Spleen (tissue), 7 donors: ENCODE results near the gene FDX2.

Experiments used
- POLR2A ChIP-seq, 3 donors: fragments of 450-650 bp; IDR thresholded peaks; one replicate each; pipeline ENCODE4 v1.5.1; 2017; ENCODE audit warnings: antibody characterized with exemption in 3 of 3, mild to moderate bottlenecking in 1 of 3
- POLR2AphosphoS5 ChIP-seq, 3 donors: sonication (generic); formaldehyde crosslinking; IDR thresholded peaks; one replicate each; pipeline ENCODE4 v1.5.1; 2017; ENCODE audit warnings: antibody characterized with exemption in 3 of 3
- TF ChIP-seq, protein P1 (sequence below), 11 experiments: fragments of 200-600 bp in 7 of 11; fragments of 450-650 bp in 4 of 11; sonication (generic) in 4 of 11; IDR thresholded peaks in 8 of 11; conservative IDR thresholded peaks in 3 of 11; 1 replicate in 7 of 11; 2 replicates in 4 of 11; pipeline versions ENCODE4 v1.4.0 to v1.8.0; 2016 to 2021; ENCODE audit warnings: antibody characterized with exemption in 11 of 11, inconsistent platforms in 4 of 11, mild to moderate bottlenecking in 1 of 11
- donor health status: DM: no; HTN: no; CAD: no; lungs with moderate emphysema.
- donor health status: DM: no; HTN: no; CAD: no.
- donor health status: DM: no; HTN: no; CAD: no.

DNA sequence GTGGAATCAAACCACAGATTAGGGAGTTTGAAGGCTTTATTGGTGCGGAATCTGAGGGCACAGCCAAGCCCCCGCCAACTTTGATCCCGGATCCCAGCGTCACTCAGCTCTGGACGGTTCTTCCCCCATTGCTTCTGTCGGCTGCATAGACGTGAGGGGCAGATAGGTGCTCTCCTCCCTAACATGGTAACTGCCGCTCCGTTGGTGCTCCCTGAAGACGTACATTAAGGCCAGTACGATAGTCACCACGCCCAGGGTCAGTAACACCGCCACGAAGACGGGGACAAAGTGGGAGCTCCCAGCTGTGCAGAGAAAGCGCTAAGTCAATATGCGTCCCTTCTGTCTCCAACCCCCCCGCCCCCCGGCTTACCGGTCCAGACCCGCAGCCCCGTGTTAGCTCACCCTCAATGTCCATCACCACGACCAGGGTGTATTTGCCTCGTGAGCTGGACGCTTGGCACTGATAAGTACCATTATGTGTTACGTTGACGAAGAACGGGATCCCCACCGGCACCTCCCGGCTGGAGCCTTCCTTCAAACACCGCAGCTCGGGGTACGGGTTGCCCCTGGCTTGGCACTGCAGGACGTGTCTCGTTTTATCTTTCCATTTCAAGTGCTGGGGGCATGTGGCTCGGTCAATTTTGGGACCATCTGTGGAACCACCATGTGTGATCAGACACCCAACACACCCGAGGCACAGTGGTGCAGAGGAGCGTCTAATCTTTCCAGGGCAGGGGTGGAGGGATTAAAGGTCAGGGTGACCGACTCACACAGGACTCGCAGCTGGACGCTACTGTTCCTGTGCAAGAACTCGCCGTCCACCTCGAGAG is 18.2 kb upstream of the FDX2 start:
- TF ChIP-seq, protein P1, sequence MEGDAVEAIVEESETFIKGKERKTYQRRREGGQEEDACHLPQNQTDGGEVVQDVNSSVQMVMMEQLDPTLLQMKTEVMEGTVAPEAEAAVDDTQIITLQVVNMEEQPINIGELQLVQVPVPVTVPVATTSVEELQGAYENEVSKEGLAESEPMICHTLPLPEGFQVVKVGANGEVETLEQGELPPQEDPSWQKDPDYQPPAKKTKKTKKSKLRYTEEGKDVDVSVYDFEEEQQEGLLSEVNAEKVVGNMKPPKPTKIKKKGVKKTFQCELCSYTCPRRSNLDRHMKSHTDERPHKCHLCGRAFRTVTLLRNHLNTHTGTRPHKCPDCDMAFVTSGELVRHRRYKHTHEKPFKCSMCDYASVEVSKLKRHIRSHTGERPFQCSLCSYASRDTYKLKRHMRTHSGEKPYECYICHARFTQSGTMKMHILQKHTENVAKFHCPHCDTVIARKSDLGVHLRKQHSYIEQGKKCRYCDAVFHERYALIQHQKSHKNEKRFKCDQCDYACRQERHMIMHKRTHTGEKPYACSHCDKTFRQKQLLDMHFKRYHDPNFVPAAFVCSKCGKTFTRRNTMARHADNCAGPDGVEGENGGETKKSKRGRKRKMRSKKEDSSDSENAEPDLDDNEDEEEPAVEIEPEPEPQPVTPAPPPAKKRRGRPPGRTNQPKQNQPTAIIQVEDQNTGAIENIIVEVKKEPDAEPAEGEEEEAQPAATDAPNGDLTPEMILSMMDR (IDR thresholded peaks at IDR 0.05 in 8 of 11, conservative IDR thresholded peaks at IDR 0.05 in 3 of 11), result no peak
- TF ChIP-seq POLR2A (IDR thresholded peaks at IDR 0.05), result no peak
- no peak for TF ChIP-seq POLR2AphosphoS5 (IDR thresholded peaks at IDR 0.05)
